CD4-positive, alpha-beta T cell treated with Interleukin-12 subunit alpha and Interleukin-12 subunit beta, for 1 hour (primary cell): ENCODE results near the gene FGF12.

Experiments used
- DNase-seq: peaks from one replicate; pipeline ENCODE4 v3.0.0-alpha.2; 2020

Gene FGF12

GRCh38 chr3:192326656-192327055, 400.7 kb downstream of the FGF12 start:
- no peak for DNase-seq

DNA sequence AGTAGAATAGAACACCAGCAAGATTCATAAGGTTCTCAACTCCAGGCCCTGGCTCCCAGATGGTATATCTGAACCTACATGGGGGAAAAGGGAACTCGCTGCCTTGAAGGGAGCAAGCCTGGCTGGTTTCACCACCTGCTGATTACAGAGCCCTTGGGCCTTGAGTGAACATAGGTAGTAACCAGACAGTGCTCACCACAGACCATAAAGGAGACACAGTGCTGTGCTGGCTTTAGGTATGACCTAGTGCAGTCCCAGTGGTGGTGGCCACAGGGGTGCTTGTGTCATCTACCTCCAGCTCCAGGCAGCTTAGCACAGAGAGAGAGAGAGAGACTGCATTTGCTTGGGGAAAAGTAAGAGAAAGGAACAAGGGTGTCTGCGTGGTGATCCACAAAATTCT, 409.8 kb downstream of the FGF12 start:
- DNase-seq: no peak

GRCh38 chr3:192313605-192314004, 413.7 kb downstream of the FGF12 start:
- DNase-seq: no peak

- no peak for DNase-seq
Measured at GRCh38 chr3:192307631-192308030, 419.7 kb downstream of the FGF12 start.

- DNase-seq: no peak
Measured at GRCh38 chr3:192303235-192303634, 424.1 kb downstream of the FGF12 start.

DNA sequence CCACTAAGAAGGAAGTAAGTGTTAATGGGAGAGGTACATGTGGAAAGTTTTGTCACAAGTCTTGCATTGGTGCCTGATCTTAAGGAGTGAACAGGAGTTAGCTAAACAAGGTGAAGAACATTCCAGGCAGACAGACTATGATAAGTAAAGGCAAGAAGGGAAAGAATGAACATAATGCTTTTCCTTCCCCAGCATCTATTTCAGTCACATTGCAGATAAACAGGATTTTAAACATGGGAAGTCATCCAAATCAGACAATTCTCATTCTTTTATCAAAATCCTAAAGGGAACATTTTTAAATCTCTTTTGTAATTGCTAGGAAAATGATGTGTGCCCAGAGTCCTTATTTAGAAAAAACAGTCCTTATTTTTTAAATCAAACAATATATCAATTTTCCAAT, 424.6 kb downstream of the FGF12 start:
- DNase-seq: no peak

DNA sequence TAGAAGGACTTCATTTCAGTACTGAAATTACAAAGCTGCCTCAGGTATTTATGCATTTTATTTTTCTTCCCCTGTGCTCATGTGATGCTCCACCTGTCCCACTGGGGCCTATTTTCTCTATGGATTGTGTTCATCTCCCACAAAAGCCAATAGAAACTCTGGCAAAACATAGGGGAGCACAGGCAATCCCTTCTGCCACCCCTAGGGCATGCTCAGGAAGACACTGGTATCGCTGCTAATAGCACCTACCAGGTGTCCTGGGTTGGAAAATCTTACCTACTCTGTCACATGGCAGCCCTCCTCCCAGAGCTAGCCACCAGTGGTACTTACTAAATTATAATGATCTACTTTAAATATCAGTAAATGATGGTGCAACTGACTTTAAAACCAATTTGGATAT, 427.4 kb downstream of the FGF12 start:
- no peak for DNase-seq

- no peak for DNase-seq
Measured at GRCh38 chr3:192296845-192297244, 430.5 kb downstream of the FGF12 start.

DNA sequence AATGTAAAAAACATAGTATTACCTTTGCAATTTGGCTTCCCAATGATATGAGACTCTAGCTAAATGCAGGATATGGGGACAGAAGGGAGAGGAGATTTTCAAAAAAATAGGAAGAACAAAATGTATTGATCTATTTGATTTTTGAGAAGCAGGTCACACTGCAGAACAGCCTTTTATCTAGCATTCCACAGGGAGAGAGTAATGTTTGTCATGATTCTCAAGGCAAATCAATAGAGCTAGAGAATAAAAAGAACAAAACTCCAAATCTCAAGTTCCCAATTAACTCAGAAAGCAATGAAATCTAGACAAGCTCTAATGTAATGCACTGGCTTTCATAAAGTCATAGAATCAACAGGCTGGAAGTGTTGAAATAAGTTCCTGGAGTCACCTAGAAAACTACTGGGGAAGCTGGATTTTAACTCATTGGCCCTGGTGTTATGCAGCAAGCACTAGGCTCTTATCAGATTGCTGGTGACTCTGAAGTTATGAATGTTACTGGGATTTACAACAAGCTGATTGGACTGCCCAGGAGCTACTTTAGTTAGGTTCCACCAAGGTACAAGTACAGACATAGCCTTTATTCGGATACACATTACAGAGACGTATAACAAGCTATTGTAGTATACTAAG, 442.8 kb downstream of the FGF12 start:
- no peak for DNase-seq

- DNase-seq: no peak
Measured at GRCh38 chr3:192281207-192281880, 446.0 kb downstream of the FGF12 start.

DNA sequence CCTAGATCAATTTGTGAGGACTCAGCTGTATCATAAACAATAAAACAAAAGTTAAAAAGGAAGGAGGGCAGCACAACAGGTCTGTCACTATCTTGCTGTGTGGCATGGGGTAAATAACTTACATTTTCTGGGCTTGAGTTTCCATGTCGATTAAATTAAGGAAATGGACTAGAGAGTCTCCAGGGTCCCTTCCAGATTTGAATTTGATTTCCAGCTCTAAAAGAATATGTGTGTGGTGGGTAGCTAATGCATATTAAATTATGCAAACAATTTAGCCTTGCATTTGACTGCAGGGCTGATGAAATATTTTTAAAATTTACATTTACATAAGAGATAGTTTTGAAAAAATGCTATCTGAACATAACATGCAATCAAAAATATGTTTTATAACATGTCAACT, 447.7 kb downstream of the FGF12 start:
- no peak for DNase-seq

DNA sequence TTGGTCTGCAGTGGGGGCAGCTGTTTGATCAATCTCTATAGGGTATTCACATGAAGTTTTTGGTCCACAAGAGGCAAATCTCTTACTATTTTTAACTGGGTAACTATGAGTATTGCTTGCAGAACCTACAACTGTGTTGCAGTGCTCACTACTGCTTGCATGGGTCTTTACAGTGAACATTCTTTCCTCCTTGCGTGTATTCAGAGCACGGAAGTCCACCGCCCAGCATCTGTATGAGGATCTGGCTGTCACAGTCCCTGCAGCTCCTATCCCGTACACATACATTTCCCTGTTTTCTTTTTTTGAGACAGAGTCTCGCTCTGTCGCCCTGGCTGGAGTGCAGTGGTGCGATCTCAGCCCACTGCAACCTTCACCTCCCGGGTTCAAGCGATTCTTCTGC, 449.9 kb downstream of the FGF12 start:
- no peak for DNase-seq

DNA sequence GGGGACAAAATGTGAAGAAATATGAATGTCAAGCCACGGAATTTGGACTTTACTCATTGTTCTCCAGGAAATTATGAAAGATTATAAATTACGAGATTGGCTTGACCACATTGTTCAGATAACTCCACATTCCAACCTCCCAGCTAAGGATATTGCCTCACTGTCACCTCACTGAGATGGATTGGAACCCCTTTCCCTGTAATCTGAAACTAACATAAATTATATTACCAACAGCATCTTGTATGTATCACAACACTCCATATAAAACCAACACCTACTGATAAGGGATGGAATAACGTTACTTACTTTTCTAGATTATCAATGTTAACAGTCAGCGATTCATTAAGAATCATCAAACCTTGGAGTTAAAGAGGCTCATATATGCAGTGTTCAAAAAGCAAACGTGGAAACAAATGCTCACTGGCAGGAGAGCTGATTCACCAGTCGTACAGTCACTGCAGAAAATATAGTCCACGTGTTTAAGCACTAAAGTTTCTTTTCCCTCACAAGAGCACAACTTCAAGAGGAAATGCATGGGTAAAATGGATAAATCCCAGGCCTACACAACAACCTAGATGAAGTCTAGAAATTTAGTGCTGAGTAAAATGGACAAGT, 451.5 kb downstream of the FGF12 start:
- DNase-seq: no peak

DNA sequence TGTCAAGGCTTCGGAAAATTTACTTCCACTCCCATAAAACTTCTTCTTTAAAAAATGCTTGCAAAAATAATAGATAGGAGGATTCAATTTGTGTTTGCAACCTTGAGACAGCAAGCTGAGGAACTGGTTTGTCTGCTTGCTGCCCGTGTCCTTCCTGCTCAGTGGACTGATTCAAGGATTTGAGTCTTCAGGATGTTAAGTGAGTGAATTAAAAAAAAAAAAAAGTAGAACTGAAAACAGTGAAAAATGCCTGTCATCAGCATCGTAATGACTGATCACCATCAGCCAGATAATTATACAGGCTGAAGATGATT, 453.7 kb downstream of the FGF12 start:
- no peak for DNase-seq

GRCh38 chr3:192273001-192273696, 454.2 kb downstream of the FGF12 start:
- DNase-seq: no peak

DNA sequence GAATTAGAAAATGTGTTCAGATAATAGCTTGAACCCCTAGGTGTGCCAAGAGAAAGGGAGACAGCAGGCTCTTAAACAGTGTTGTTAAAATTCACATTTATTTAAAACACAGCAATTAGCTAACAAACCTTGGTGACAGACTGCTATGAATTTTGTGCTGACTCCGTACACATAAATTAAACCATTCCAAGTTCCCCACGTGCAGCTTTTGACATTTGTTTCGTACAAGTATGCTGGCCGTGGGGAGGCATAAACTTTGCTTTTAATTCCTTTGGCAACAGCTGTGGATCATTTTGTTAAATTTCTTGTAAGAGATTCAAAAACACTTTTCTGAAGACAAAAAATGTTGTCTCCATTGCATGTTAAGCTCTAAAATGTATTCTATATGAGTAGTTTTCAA, 465.3 kb downstream of the FGF12 start:
- no peak for DNase-seq

DNA sequence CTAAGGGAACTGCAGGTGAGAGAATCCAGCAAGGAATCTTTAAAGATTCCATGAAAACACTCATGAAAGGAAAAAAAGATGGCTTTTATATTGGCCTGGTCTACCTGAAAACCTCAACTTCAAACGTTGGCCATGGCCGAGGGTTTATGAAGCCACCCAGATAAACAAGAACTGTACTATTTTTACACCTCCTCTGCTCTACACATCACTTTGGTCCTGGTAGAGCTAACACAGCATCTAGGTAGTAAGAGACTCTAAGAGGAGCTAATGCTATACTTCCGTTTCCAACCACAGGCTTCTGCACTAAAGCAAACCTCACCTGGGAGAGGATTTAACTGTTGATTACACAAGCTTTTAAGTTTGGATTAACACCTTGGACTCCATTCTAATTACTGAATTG, 466.2 kb downstream of the FGF12 start:
- DNase-seq: no peak

- DNase-seq: no peak
Measured at GRCh38 chr3:192260116-192261010, 467.0 kb downstream of the FGF12 start.

GRCh38 chr3:192259661-192260060, 467.7 kb downstream of the FGF12 start:
- DNase-seq: no peak

GRCh38 chr3:192258721-192259120, 468.6 kb downstream of the FGF12 start:
- no peak for DNase-seq

DNA sequence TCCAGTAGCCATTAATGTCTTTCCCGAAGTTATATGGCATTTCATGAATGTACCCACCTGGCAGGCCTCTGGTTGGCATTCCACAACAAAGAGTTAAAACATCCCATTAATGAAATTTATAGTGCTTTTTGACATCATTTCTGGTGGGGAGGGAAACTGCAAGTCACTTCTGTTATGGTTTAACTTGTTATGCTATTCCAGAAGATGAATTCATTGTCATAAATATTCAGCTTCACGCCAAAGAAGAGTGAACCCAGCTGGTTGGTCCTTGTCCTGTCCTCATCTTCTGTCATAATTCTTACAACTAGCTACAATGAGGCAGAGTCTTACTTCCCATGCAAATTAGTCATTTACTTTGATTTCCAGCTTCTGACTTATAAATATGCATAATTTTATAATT, 471.5 kb downstream of the FGF12 start:
- no peak for DNase-seq

DNA sequence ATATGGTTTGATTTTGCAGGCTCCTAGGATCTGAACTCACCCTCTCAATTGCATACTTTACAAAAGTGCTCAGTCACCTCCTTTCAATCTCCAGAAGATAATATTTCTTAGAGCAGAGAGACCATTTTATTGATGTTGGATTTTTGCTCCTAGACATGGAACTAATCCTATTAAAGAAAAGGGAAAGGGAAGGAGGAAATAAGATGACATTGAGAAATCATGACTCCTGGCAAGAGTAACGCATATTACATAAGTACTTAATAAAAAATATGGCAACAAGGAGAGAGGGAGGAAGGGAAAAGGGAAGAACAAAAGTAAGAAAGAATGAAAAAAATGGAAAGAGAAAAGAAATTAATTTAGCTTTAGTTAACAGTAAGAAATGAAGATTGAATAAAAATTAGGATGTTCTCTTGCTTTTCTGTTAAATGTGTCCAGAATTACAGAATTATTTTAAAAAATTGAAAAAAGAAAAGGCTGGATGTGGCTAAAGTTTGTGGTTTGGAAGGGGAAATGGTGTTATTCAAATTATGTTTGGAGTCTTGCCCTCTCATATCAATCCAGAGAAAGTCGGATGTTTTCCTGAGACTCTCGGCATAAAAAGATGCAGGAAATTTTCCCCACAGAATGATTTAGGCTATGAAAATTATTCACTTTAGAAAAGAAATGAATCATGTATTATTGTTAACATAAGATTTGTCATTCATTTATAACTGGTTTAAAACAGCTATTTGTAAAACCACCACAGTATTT, 474.0 kb downstream of the FGF12 start:
- DNase-seq: no peak
